Measurements from ENCODE around the gene FHAD1. TPM values are rescaled to one million over a fixed set of nuclear protein-coding genes. Genes with fewer than 3 reads are reported as not detected.
"Not testable (repeated sequence)": the region's sequence is repeated elsewhere in the genome, so short reads cannot be mapped to it uniquely, and the experiment has no call there.

FHAD1 gene
- total and polyA plus RNA-seq, 11 donors, result 0.06 to 1.1 (median 0.12) TPM; not detected in 4

GRCh38 chr1:15388201-15388880 lies 141.3 kb downstream of the FHAD1 start:
- Histone ChIP-seq H3K27me3 (peaks cover 0 to 32% (median 0%) of the 10 kb centered on the region in 9 donors), H3K9me3 (no peaks in the 10 kb centered on the region), H3K4me3 (no peak overlapping the region), H3K36me3 (no peaks in the 10 kb centered on the region), H3K27ac (no peak overlapping the region), H3K4me1 (peaks cover 0 to 21% (median 2%) of the 10 kb centered on the region in 12 donors)
- 71 to 81% (median 77%) methylated on average over 14 to 15 of the region's 15 CpGs for WGBS, 4 donors
- intact Hi-C loops (cut with DNase I), result no loop called here
- ATAC-seq (no peak), DNase-seq (no peak)
- no peak for TF ChIP-seq CTCF (IDR thresholded peaks at IDR 0.05)
- no peak for TF ChIP-seq POLR2A (IDR thresholded peaks at IDR 0.05)

GRCh38 chr1:15389828-15390227 lies 142.8 kb downstream of the FHAD1 start:
- 92 to 95% (median 95%) methylated on average over 8 of the region's 8 CpGs for WGBS, 4 donors
- ATAC-seq; H3K4me3 ChIP-seq; intact Hi-C loops (cut with DNase I); DNase-seq; H3K27ac ChIP-seq; H3K36me3 ChIP-seq; H3K9me3 ChIP-seq: not testable (repeated sequence)
- Histone ChIP-seq H3K27me3 (peaks cover 0 to 23% (median 0%) of the 10 kb centered on the region in 9 donors), H3K4me1 (peaks cover 0 to 13% (median 0%) of the 10 kb centered on the region in 12 donors)

GRCh38 chr1:15390667-15391066 lies 143.6 kb downstream of the FHAD1 start:
- Histone ChIP-seq H3K27ac (no peak overlapping the region), H3K4me1 (peaks cover 0 to 12% (median 0%) of the 10 kb centered on the region in 12 donors), H3K36me3 (no peaks in the 10 kb centered on the region), H3K4me3 (no peak overlapping the region), H3K9me3 (no peaks in the 10 kb centered on the region), H3K27me3 (peaks cover 0 to 15% (median 0%) of the 10 kb centered on the region in 9 donors)
- DNase-seq (no peak), ATAC-seq (no peak)
- intact Hi-C loops (cut with DNase I), result no loop called here
- 90 to 100% (median 93%) methylated on average over 2 to 8 of the region's 8 CpGs for WGBS, 4 donors
- TF ChIP-seq POLR2A (IDR thresholded peaks at IDR 0.05), result no peak
- no peak for TF ChIP-seq CTCF (IDR thresholded peaks at IDR 0.05)

- H3K27ac ChIP-seq, result no peak overlapping the region
- ATAC-seq (no peak), DNase-seq (no peak)
- peaks cover 0 to 12% (median 0%) of the 10 kb centered on the region in 9 donors for H3K27me3 ChIP-seq
- H3K36me3 ChIP-seq, result no peaks in the 10 kb centered on the region
- no peak overlapping the region for H3K4me3 ChIP-seq
- peaks cover 0 to 5% (median 0%) of the 10 kb centered on the region in 12 donors for H3K4me1 ChIP-seq
- WGBS, 4 donors, result 86 to 90% (median 88%) methylated on average over 4 of the region's 4 CpGs
- intact Hi-C loops (cut with DNase I), result no loop called here
- no peaks in the 10 kb centered on the region for H3K9me3 ChIP-seq
- TF ChIP-seq POLR2A (IDR thresholded peaks at IDR 0.05), result no peak
- TF ChIP-seq CTCF (IDR thresholded peaks at IDR 0.05), result no peak
Observed at GRCh38 chr1:15391366-15391765, 144.3 kb downstream of the FHAD1 start.
